HUES48 (cell line): Measurements from ENCODE around the gene SETD4.

Experiments
- H3K27ac ChIP-seq: one replicate; pipeline ENCODE4 v1.7.0; 2013; ENCODE audit warnings: low read depth, low read length, inconsistent platforms
- H3K27me3 ChIP-seq: 2 replicates; pipeline ENCODE4 v1.6.1; 2013; ENCODE audit warnings: mild to moderate bottlenecking, low read length; ENCODE audit not compliant: control insufficient read depth, insufficient read depth
- H3K36me3 ChIP-seq: 2 replicates; pipeline ENCODE4 v1.6.1; 2013; ENCODE audit warnings: low read length; ENCODE audit not compliant: control insufficient read depth, insufficient read depth
- H3K4me1 ChIP-seq: 2 replicates; pipeline ENCODE4 v1.6.1; 2013; ENCODE audit warnings: mild to moderate bottlenecking, low read length; ENCODE audit not compliant: control insufficient read depth, insufficient read depth
- H3K4me3 ChIP-seq: 2 replicates; pipeline ENCODE4 v1.5.1; 2013; ENCODE audit warnings: mild to moderate bottlenecking, low read depth, low read length
- H3K9ac ChIP-seq: 2 replicates; pipeline ENCODE4 v1.6.1; 2013; ENCODE audit warnings: mild to moderate bottlenecking, low read depth, low read length, moderate library complexity
- H3K9me3 ChIP-seq: 2 replicates; pipeline ENCODE4 v1.6.1; 2013; ENCODE audit warnings: low read length; ENCODE audit not compliant: control insufficient read depth, insufficient read depth

Gene SETD4

DNA sequence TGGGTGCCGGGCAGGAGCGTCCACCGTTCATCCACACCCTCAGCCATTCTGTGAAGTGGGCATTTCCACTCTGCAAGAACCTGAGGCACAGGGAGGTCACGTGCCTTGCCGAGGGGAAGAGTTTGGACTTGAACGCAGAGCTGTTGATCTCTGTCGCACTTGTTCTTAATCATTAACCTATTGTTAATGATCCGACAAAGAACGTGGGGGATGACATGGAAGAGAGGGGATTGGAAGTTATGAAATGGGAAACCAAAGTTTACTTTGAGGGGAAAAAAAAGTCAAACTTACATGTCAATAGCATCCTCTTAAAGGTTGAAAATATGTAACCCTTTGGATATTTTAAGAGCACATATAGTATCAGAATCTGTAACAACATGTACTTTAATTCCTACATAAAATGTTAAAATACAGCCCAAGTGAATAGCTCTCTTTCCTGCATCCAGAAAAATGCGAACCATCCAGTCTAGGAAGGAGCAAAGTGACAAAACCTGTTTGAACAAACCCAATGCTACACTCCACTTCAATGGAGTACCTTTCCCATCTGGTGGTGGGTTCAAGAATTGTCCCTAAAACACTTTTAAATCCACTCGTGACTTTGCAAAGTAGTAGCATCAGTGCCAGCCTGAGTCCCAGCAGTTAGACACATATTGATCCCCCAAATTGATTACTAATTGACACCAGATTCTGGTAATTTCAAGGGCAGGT lies 75.5 kb downstream of the SETD4 start:
- Histone ChIP-seq H3K4me3 (no peak overlapping the region), H3K36me3 (no peaks in the 10 kb centered on the region), H3K4me1 (no peaks in the 10 kb centered on the region), H3K9me3 (no peaks in the 10 kb centered on the region), H3K9ac (no peak overlapping the region), H3K27ac (no peak overlapping the region), H3K27me3 (no peaks in the 10 kb centered on the region)
